ENCODE measurements around the gene ZNF620. TPM values are rescaled to one million over a fixed set of nuclear protein-coding genes. Genes with fewer than 3 reads are reported as not detected.
"Not testable (repeated sequence)": the region's sequence is repeated elsewhere in the genome, so short reads cannot be mapped to it uniquely, and the experiment has no call there.

The ZNF620 gene
- 1.0 TPM for total RNA-seq
- long read RNA-seq, partial matches to known transcripts = 0 of 1 reads
- long read RNA-seq, other reads (novel, unspliced or antisense) = 1 of 1 reads

GRCh38 chr3:40505599-40506462 is at the start of gene ZNF620:
ZNF620 (plus strand) TSS chr3:40506039; CDS start chr3:40506353, 314 bp downstream.
- ATAC-seq (ENCODE audit: poor library complexity) (peak; percentile 96), DNase-seq (peak; percentile 80)
- intact Hi-C loops (cut with DNase I) = no loop called here

GRCh38 chr3:40456279-40456939 is 49.4 kb upstream of the ZNF620 start:
- no peak for ATAC-seq (ENCODE audit: poor library complexity)
- intact Hi-C loops (cut with DNase I) = loop anchor here (10.0 kb wide), 1 partner anchor 68 kb away; the partner anchor contains the start of gene ZNF621
- no peak for DNase-seq

- intact Hi-C loops (cut with DNase I) = loop anchor here (10.0 kb wide), 1 partner anchor 68 kb away; the partner anchor contains the start of gene ZNF621
- peak; percentile 95 for ATAC-seq (ENCODE audit: poor library complexity)
- DNase-seq = peak; percentile 98
Observed at GRCh38 chr3:40456940-40457823, 48.7 kb upstream of the ZNF620 start, which contains the start of gene RPL14. RPL14 (plus strand) TSS chr3:40457339; CDS start chr3:40457472, 133 bp downstream.

GRCh38 chr3:40458473-40458872 is 47.4 kb upstream of the ZNF620 start:
- DNase-seq = no peak
- intact Hi-C loops (cut with DNase I) = loop anchor here (10.0 kb wide), 1 partner anchor 66 kb away; the partner anchor contains the start of gene ZNF621
- no peak for ATAC-seq (ENCODE audit: poor library complexity)

- intact Hi-C loops (cut with DNase I); DNase-seq; ATAC-seq (ENCODE audit: poor library complexity): not testable (repeated sequence)
Observed at GRCh38 chr3:40460481-40460880, 45.4 kb upstream of the ZNF620 start.

GRCh38 chr3:40461161-40461560 is 44.7 kb upstream of the ZNF620 start:
- no peak for ATAC-seq (ENCODE audit: poor library complexity)

GRCh38 chr3:40462838-40463237 is 43.0 kb upstream of the ZNF620 start:
- ATAC-seq (ENCODE audit: poor library complexity); intact Hi-C loops (cut with DNase I); DNase-seq: not testable (repeated sequence)

More at GRCh38 chr3:40461161-40461560, 44.7 kb upstream of the ZNF620 start:
- no peak for DNase-seq
- intact Hi-C loops (cut with DNase I) = no loop called here

- intact Hi-C loops (cut with DNase I) = no loop called here
- ATAC-seq (ENCODE audit: poor library complexity) (no peak), DNase-seq (no peak)
Observed at GRCh38 chr3:40463579-40463978, 42.3 kb upstream of the ZNF620 start.

GRCh38 chr3:40464339-40465110 is 41.3 kb upstream of the ZNF620 start:
- no peak for ATAC-seq (ENCODE audit: poor library complexity)
- no peak for DNase-seq
- intact Hi-C loops (cut with DNase I) = no loop called here

- intact Hi-C loops (cut with DNase I) = no loop called here
- no peak for ATAC-seq (ENCODE audit: poor library complexity)
Observed at GRCh38 chr3:40465111-40465407, 40.8 kb upstream of the ZNF620 start.

GRCh38 chr3:40465456-40465855 is 40.4 kb upstream of the ZNF620 start:
- DNase-seq = no peak
- intact Hi-C loops (cut with DNase I) = no loop called here
- no peak for ATAC-seq (ENCODE audit: poor library complexity)

More at GRCh38 chr3:40465111-40465407, 40.8 kb upstream of the ZNF620 start:
- DNase-seq = no peak

GRCh38 chr3:40468018-40468417 is 37.8 kb upstream of the ZNF620 start:
- ATAC-seq (ENCODE audit: poor library complexity) (no peak), DNase-seq (no peak)
- intact Hi-C loops (cut with DNase I) = no loop called here

- intact Hi-C loops (cut with DNase I) = no loop called here
- ATAC-seq (ENCODE audit: poor library complexity) = no peak
- DNase-seq = no peak
Observed at GRCh38 chr3:40470701-40471100, 35.1 kb upstream of the ZNF620 start.

- intact Hi-C loops (cut with DNase I) = no loop called here
- ATAC-seq (ENCODE audit: poor library complexity) = peak; percentile 97
- DNase-seq = peak; percentile 87
Observed at GRCh38 chr3:40476478-40477470, 29.1 kb upstream of the ZNF620 start, which contains the start of gene ZNF619. ZNF619 (plus strand) TSS chr3:40477122; CDS start chr3:40477980, 858 bp downstream.

- ATAC-seq (ENCODE audit: poor library complexity) (peak; percentile 38), DNase-seq (no peak)
- intact Hi-C loops (cut with DNase I) = no loop called here
Observed at GRCh38 chr3:40477666-40478065, 28.2 kb upstream of the ZNF620 start.

- ATAC-seq (ENCODE audit: poor library complexity) (no peak), DNase-seq (no peak)
Observed at GRCh38 chr3:40487172-40487571, 18.7 kb upstream of the ZNF620 start.

GRCh38 chr3:40490916-40491315 is 14.9 kb upstream of the ZNF620 start:
- intact Hi-C loops (cut with DNase I) = no loop called here
- no peak for ATAC-seq (ENCODE audit: poor library complexity)
- no peak for DNase-seq

More at GRCh38 chr3:40487172-40487571, 18.7 kb upstream of the ZNF620 start:
- intact Hi-C loops (cut with DNase I) = no loop called here
